Progenitor cell of endocrine pancreas (in vitro differentiated cells): ENCODE measurements around the gene SNX10. TPM values are rescaled to one million over a fixed set of nuclear protein-coding genes. Genes with fewer than 3 reads are reported as not detected.

ENCODE experiments used
- DNase-seq: peaks from one replicate; pipeline ENCODE4 v3.0.0; 2021; ENCODE audit warnings: low spot score; ENCODE audit not compliant: unreplicated experiment
- H3K27ac Mint-ChIP-seq: 2 replicates; pipeline ENCODE4 v1.8.0; 2021; ENCODE audit warnings: mild to moderate bottlenecking, moderate library complexity, mixed read lengths
- H3K27me3 Mint-ChIP-seq: 2 replicates; pipeline ENCODE4 v1.8.0; 2021; ENCODE audit warnings: mixed read lengths
- H3K36me3 Mint-ChIP-seq: 2 replicates; pipeline ENCODE4 v1.8.0; 2022; ENCODE audit warnings: mixed read lengths; ENCODE audit not compliant: insufficient read depth
- H3K4me1 Mint-ChIP-seq: 2 replicates; pipeline ENCODE4 v1.8.0; 2021; ENCODE audit warnings: low read depth, mixed read lengths
- H3K4me3 Mint-ChIP-seq: 2 replicates; pipeline ENCODE4 v1.8.0; 2021; ENCODE audit warnings: low read depth, mild to moderate bottlenecking, moderate library complexity, mixed read lengths
- H3K9me3 Mint-ChIP-seq: 2 replicates; pipeline ENCODE4 v1.8.0; 2021; ENCODE audit warnings: low read depth, mixed read lengths
- total RNA-seq: library from RNA; stranded (reverse); gene quantifications from 2 replicates; pipeline ENCODE4 v1.2.1, GENCODE V29; 2021
- TF ChIP-seq, protein P1 (sequence below): fragments of 200-600 bp; sonication (generic); IDR thresholded peaks from one replicate; pipeline ENCODE4 v1.5.0; 2021; ENCODE audit warnings: antibody characterized with exemption, mild to moderate bottlenecking; ENCODE audit not compliant: unreplicated experiment

The SNX10 gene
- total RNA-seq, 1 donor from 2014 or later: 9.2 TPM

DNA sequence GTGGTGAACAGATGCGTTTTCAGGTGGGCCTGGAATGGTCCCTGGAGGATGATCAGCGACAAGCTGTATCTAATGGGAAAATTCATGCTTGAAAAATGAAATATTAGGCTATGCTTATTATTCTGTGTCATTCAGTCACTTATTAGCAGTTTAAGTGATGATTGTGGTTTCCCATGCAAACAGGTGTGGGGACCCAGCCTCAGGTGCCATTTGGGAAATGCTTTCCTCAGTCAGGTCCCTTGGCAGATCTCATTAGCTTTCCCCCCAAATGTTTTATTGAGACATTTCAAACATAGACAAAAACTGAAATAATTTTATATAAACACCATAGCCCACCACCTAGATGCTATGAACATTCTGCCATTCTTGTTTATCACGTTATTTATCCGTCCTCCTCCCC, 411 bp upstream of the SNX10 start:
- TF ChIP-seq, protein P1, sequence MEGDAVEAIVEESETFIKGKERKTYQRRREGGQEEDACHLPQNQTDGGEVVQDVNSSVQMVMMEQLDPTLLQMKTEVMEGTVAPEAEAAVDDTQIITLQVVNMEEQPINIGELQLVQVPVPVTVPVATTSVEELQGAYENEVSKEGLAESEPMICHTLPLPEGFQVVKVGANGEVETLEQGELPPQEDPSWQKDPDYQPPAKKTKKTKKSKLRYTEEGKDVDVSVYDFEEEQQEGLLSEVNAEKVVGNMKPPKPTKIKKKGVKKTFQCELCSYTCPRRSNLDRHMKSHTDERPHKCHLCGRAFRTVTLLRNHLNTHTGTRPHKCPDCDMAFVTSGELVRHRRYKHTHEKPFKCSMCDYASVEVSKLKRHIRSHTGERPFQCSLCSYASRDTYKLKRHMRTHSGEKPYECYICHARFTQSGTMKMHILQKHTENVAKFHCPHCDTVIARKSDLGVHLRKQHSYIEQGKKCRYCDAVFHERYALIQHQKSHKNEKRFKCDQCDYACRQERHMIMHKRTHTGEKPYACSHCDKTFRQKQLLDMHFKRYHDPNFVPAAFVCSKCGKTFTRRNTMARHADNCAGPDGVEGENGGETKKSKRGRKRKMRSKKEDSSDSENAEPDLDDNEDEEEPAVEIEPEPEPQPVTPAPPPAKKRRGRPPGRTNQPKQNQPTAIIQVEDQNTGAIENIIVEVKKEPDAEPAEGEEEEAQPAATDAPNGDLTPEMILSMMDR: no peak
- no peaks in the 10 kb centered on the region for H3K9me3 Mint-ChIP-seq
- H3K27ac Mint-ChIP-seq: peak overlapping the region; percentile 89
- H3K36me3 Mint-ChIP-seq: no peaks in the 10 kb centered on the region
- H3K4me3 Mint-ChIP-seq: peak overlapping the region; percentile 90
- no peak for DNase-seq
- H3K4me1 Mint-ChIP-seq: peaks cover 5% of the 10 kb centered on the region
- H3K27me3 Mint-ChIP-seq: no peaks in the 10 kb centered on the region

DNA sequence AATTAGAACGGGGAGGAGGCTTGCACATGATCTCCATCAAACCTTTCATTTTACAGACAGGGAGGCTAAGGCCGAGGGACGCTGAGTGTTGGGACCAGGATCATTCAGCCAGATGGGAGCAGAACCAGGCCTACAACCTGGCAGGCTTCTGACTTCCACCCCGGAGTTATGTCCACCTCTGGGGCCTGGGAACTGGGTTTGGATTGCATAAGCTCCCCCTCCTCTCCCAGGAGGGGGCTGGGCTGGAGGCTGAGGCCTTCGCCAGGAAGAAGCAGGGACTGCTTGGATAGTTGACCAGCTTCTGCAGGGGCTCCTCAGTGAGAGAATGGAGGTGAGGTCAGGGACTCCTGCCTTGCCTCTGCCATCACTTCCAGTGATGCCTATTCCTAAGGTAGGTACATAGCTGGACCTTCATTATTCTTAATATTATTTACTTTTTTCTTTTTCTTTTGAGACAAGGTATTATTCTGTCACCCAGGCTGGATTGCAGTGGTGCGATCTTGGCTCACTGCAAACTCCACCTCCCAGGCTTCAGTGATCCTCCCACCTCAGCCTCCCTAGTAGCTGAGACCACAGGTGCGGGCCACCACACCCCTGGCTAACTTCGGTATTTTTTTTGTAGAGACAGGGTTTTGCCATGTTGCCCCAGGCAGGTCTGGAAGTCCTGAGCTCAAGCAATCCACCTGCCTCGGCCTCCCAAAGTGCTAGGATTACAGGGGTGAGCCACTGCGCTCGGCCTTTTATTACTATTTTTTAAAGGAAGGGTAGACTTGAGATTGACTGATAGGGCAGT, 1.3 kb downstream of the SNX10 start:
- Mint-ChIP-seq H3K27me3 (no peaks in the 10 kb centered on the region), H3K9me3 (no peaks in the 10 kb centered on the region), H3K36me3 (no peaks in the 10 kb centered on the region), H3K27ac (peak overlapping the region; percentile 3), H3K4me3 (peak overlapping the region; percentile 90), H3K4me1 (peaks cover 5% of the 10 kb centered on the region)
- no peak for DNase-seq
- TF ChIP-seq, protein P1: no peak

DNA sequence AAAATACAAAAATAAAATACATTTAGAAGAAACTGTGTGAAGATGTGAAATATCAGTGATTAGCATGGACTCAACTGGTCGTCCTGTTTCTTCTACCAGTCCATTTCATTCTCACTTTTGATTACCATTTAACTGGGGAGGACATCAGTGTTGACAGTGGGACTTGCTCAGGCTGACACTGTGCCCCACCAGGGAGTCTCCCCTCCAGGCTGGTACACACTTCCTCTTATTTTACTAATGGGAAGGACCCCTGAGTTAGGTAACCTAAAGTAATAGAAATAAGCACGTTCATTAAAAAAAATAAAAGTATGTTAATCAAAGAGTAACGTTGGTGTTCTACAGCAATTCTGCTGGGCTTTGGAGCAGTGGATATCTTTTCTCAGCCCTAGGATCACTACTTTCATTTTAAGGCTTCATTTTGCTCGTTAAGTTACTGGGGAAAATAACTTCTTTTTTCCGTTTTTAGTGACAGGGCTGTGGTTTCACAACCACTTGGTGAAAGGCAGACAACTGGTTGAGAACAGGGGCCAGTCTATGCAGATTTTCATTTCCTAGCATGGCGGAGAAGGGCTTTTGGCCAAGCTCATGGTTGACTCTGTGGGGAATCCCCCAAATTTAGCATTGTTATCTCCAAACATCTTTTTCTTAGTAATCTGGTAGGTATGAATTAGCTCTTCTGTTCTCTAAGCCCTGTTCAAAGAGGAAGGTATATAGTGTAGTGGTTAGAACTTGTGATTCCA, 2.1 kb downstream of the SNX10 start:
- TF ChIP-seq, protein P1: no peak
- Mint-ChIP-seq H3K4me3 (no peak overlapping the region), H3K9me3 (no peaks in the 10 kb centered on the region), H3K36me3 (no peaks in the 10 kb centered on the region), H3K4me1 (peaks cover 5% of the 10 kb centered on the region), H3K27ac (no peak overlapping the region), H3K27me3 (no peaks in the 10 kb centered on the region)
- no peak for DNase-seq

DNA sequence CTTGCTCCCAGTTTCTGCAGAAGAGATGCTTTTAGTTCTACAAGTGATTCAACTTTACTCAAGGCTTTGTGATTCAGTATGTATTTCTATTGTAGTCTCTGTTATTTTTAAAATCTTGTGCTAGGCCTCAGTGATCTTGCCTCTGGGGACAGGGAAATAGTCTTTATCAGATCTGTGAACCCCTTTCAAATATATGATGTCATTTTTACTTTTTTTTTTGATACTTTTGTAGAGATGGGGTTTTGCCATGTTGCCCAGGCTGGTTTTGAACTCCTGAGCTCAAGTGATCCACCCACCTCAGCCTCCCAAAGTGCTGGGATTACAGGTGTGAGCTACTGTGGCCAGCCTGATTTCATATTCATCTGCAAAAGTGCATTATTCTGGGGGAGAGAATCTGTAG, 3.4 kb downstream of the SNX10 start:
- Mint-ChIP-seq H3K27ac (no peak overlapping the region), H3K36me3 (peaks cover 2% of the 10 kb centered on the region), H3K4me1 (peaks cover 5% of the 10 kb centered on the region), H3K4me3 (no peak overlapping the region), H3K9me3 (no peaks in the 10 kb centered on the region), H3K27me3 (no peaks in the 10 kb centered on the region)
- DNase-seq: no peak
- TF ChIP-seq, protein P1: no peak

DNA sequence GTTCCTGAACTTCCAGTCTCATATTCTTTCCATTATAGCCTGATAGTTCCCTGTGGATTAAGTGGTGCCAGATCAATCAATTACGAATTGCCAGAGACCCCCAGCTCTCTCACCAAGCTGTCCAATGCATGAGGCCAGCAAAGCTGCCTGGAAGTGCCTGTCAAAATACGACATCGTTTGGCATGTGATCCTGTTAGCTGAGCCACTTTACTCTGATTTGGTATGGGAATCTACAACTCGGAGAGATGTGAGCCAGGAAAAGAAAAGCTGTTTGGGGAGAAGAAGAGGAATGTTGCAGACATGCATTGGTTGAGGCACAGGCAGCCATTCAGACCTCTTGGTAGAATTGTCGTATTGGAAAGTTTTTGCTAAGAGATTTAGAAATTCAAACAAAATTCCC, 3.9 kb downstream of the SNX10 start:
- no peaks in the 10 kb centered on the region for H3K9me3 Mint-ChIP-seq
- H3K36me3 Mint-ChIP-seq: peaks cover 2% of the 10 kb centered on the region
- no peak overlapping the region for H3K4me3 Mint-ChIP-seq
- no peaks in the 10 kb centered on the region for H3K27me3 Mint-ChIP-seq
- H3K4me1 Mint-ChIP-seq: peaks cover 5% of the 10 kb centered on the region
- DNase-seq: no peak
- TF ChIP-seq, protein P1: no peak
- no peak overlapping the region for H3K27ac Mint-ChIP-seq
